Prostate gland (tissue), 2 donors: Measurements from ENCODE around the gene OR51V1.

ENCODE experiments used
- CTCF ChIP-seq, 4 experiments: fragments of 200-600 bp in 2 of 4; fragments of 450-650 bp in 2 of 4; sonication (generic) in 2 of 4; IDR thresholded peaks; 1 replicate in 3 of 4; 2 replicates in 1 of 4; pipeline ENCODE4 v1.5.1; 2016 to 2019; ENCODE audit warnings: antibody characterized with exemption in 4 of 4, mild to moderate bottlenecking in 2 of 4, moderate library complexity in 2 of 4
- POLR2A ChIP-seq: fragments of 450-650 bp; IDR thresholded peaks from one replicate; pipeline ENCODE4 v1.6.1; 2016; ENCODE audit warnings: antibody characterized with exemption, mild to moderate bottlenecking

- TF ChIP-seq CTCF (IDR thresholded peaks at IDR 0.05) (no peak), POLR2A (no peak)
Observed at GRCh38 chr11:5188201-5188600, 12.3 kb downstream of the OR51V1 start.
